Nephron progenitor cell (in vitro differentiated cells): ENCODE measurements around the gene NRXN2.

Source experiments
- DNase-seq: peaks from one replicate; pipeline ENCODE4 v3.0.0; 2021
- H3K27ac Mint-ChIP-seq: 2 replicates; pipeline ENCODE4 v1.8.0; 2021; ENCODE audit warnings: mild to moderate bottlenecking, moderate library complexity, mixed read lengths
- H3K27me3 Mint-ChIP-seq: 2 replicates; pipeline ENCODE4 v1.8.0; 2021; ENCODE audit warnings: mild to moderate bottlenecking, low read depth, mixed read lengths; ENCODE audit not compliant: poor library complexity
- H3K36me3 Mint-ChIP-seq: 2 replicates; pipeline ENCODE4 v1.8.0; 2021; ENCODE audit warnings: low read depth, mixed read lengths
- H3K4me1 Mint-ChIP-seq: 2 replicates; pipeline ENCODE4 v1.8.0; 2021; ENCODE audit warnings: mixed read lengths
- H3K4me3 Mint-ChIP-seq: 2 replicates; pipeline ENCODE4 v1.8.0; 2021; ENCODE audit warnings: mild to moderate bottlenecking, moderate library complexity, mixed read lengths
- H3K9me3 Mint-ChIP-seq: 2 replicates; pipeline ENCODE4 v1.8.0; 2021; ENCODE audit warnings: mild to moderate bottlenecking, moderate library complexity, mixed read lengths
- TF ChIP-seq, protein P1 (sequence below): fragments of 200-600 bp; sonication (generic); IDR thresholded peaks from 2 replicates; pipeline ENCODE4 v1.5.0; 2021; ENCODE audit warnings: antibody characterized with exemption

The NRXN2 gene

GRCh38 chr11:64655941-64656601, 66.9 kb downstream of the NRXN2 start:
- Mint-ChIP-seq H3K27ac (no peak overlapping the region), H3K9me3 (no peaks in the 10 kb centered on the region), H3K36me3 (no peaks in the 10 kb centered on the region), H3K27me3 (peaks cover 32% of the 10 kb centered on the region), H3K4me3 (no peak overlapping the region), H3K4me1 (peaks cover 18% of the 10 kb centered on the region)
- DNase-seq = no peak
- TF ChIP-seq, protein P1, sequence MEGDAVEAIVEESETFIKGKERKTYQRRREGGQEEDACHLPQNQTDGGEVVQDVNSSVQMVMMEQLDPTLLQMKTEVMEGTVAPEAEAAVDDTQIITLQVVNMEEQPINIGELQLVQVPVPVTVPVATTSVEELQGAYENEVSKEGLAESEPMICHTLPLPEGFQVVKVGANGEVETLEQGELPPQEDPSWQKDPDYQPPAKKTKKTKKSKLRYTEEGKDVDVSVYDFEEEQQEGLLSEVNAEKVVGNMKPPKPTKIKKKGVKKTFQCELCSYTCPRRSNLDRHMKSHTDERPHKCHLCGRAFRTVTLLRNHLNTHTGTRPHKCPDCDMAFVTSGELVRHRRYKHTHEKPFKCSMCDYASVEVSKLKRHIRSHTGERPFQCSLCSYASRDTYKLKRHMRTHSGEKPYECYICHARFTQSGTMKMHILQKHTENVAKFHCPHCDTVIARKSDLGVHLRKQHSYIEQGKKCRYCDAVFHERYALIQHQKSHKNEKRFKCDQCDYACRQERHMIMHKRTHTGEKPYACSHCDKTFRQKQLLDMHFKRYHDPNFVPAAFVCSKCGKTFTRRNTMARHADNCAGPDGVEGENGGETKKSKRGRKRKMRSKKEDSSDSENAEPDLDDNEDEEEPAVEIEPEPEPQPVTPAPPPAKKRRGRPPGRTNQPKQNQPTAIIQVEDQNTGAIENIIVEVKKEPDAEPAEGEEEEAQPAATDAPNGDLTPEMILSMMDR = no peak

DNA sequence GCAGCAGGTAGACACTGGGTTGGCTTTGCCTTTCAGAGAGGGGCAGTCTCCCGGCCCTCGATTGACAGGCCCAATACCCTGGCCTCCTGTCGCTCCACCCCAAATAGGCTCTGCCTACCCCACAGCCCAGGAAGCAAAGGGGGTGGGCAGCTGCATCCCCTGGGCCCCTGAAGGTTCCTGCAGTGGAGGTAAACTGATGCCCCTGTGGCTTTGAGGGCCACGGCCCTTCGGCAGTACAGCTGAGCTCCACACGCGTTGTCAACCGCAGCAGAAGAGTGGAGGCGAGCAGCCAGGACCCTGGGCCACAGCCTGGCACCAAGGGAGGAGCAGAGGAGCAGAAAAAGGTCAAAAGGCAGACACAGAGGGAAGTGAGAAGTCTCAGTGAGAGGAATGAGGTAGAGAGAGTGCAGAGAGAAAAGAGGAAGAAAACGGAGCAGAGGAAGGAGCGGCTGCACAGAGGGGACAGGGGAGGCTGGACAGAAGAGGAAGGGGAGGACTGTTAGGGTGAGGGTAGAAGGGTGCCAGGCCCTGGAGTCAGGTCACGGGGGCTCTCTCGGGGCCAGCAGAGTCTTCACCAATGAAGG, 67.9 kb downstream of the NRXN2 start:
- Mint-ChIP-seq H3K36me3 (no peaks in the 10 kb centered on the region), H3K9me3 (no peaks in the 10 kb centered on the region), H3K4me3 (no peak overlapping the region), H3K4me1 (peaks cover 12% of the 10 kb centered on the region), H3K27me3 (peaks cover 38% of the 10 kb centered on the region), H3K27ac (no peak overlapping the region)
- no peak for DNase-seq
- TF ChIP-seq, protein P1 = no peak

- DNase-seq = no peak
- no peaks in the 10 kb centered on the region for H3K9me3 Mint-ChIP-seq
- peaks cover 37% of the 10 kb centered on the region for H3K27me3 Mint-ChIP-seq
- H3K27ac Mint-ChIP-seq = no peak overlapping the region
- no peaks in the 10 kb centered on the region for H3K36me3 Mint-ChIP-seq
- peaks cover 14% of the 10 kb centered on the region for H3K4me1 Mint-ChIP-seq
- TF ChIP-seq, protein P1 = no peak
- no peak overlapping the region for H3K4me3 Mint-ChIP-seq
Observed at GRCh38 chr11:64654439-64654838, 68.6 kb downstream of the NRXN2 start.

DNA sequence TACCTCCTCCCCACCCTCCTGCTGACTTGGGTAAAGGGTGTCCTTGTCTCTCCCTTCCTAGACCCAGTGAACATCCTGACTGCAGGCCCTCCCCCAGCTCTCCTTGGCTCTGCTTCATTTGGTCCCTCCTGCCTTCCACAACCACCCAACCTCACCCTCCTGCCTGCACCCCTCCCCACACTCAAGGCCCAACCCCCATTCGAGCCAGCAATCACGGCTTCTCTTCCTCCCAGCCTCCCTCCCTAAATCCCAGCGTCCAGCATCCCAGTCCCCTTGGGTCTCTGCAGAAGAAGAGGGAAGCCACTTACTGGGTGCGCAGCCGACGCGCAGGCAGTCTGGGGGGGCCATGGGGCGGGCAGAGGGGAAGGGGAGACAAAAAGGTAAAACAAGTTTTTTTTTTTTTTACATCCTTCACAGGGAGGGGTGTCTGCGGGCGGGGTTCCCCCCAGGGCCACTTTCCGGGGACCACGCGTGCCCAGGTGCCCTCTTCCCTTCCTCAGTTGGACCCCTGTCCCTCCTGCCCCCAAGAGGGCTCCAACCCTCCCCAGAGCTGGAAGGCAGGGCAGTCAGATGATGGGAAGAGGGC, 69.5 kb downstream of the NRXN2 start:
- Mint-ChIP-seq H3K36me3 (no peaks in the 10 kb centered on the region), H3K9me3 (no peaks in the 10 kb centered on the region), H3K4me1 (peaks cover 20% of the 10 kb centered on the region), H3K27me3 (peaks cover 40% of the 10 kb centered on the region), H3K27ac (no peak overlapping the region), H3K4me3 (no peak overlapping the region)
- TF ChIP-seq, protein P1 = no peak
- DNase-seq = no peak

DNA sequence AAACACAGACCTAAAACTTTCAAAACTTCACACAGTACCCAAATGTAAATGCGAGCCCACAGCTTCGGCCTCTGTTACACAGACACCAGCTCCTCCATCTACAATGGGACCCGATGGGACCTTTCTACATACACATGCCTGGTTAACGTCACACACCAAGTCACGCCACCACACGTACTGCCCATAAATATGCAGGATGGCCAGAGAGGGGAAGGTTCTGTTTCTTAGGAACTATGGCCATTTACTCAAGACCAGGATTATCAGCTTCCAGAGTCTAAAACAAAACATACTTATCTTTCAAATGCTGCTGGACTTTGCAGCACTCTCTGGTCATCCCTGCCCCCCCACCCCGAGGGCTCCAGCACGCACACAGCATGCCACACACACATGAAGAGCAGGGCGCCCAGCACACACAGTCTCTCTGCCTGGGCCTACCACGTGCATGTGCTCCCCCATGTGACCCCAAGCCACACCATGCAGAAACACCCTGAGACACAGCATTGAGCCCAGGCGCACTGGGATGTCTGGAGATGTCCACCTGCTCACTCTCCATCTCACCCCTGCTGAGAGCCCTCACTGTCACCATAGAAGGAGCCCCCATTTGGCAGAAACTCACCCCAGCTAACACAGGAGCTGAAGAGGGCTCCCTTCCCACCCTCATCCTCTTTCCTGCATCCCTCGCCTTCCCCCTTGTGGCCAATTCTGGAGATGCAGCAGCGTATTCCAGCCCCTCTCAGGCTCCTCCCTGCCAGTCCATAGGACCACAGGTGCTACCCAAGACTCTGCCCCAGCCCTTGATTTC, 70.2 kb downstream of the NRXN2 start:
- Mint-ChIP-seq H3K9me3 (no peaks in the 10 kb centered on the region), H3K27ac (no peak overlapping the region), H3K27me3 (peaks cover 43% of the 10 kb centered on the region), H3K36me3 (no peaks in the 10 kb centered on the region), H3K4me3 (no peak overlapping the region), H3K4me1 (peaks cover 22% of the 10 kb centered on the region)
- peak; percentile 94 for DNase-seq
- TF ChIP-seq, protein P1 = peak; percentile 84
